GM18526 (cell line): ENCODE data around the gene AFAP1L2.

ENCODE experiments used
- POLR2A ChIP-seq: IDR thresholded peaks from 3 replicates; pipeline ENCODE4 v1.6.1; 2011; ENCODE audit not compliant: insufficient read length; ENCODE audit errors: extremely low read depth

The AFAP1L2 gene

GRCh38 chr10:114427124-114427852 lies 23.0 kb upstream of the AFAP1L2 start:
- TF ChIP-seq POLR2A, result no peak

- TF ChIP-seq POLR2A, result no peak
Measured at GRCh38 chr10:114426476-114426875, 22.2 kb upstream of the AFAP1L2 start.

- no peak for TF ChIP-seq POLR2A
Measured at GRCh38 chr10:114420811-114421485, 16.6 kb upstream of the AFAP1L2 start.

- no peak for TF ChIP-seq POLR2A
Measured at GRCh38 chr10:114418109-114418508, 13.8 kb upstream of the AFAP1L2 start.

GRCh38 chr10:114412907-114413797 lies 8.8 kb upstream of the AFAP1L2 start:
- TF ChIP-seq POLR2A, result no peak

- TF ChIP-seq POLR2A, result no peak
Measured at GRCh38 chr10:114408968-114409444, 4.7 kb upstream of the AFAP1L2 start.

- TF ChIP-seq POLR2A, result no peak
Measured at GRCh38 chr10:114408112-114408967, 4.0 kb upstream of the AFAP1L2 start.

GRCh38 chr10:114406455-114406854 lies 2.2 kb upstream of the AFAP1L2 start:
- no peak for TF ChIP-seq POLR2A

- TF ChIP-seq POLR2A, result no peak
Measured at GRCh38 chr10:114405011-114405350, 679 bp upstream of the AFAP1L2 start.

- TF ChIP-seq POLR2A, result no peak
Measured at GRCh38 chr10:114403541-114404161, 651 bp downstream of the AFAP1L2 start.

- TF ChIP-seq POLR2A, result no peak
Measured at GRCh38 chr10:114402871-114403540, 1.3 kb downstream of the AFAP1L2 start.

GRCh38 chr10:114402233-114402632 lies 2.1 kb downstream of the AFAP1L2 start:
- no peak for TF ChIP-seq POLR2A

GRCh38 chr10:114401195-114401791 lies 3.0 kb downstream of the AFAP1L2 start:
- no peak for TF ChIP-seq POLR2A
